ENCODE results near the gene TAF9B. TPM values are rescaled to one million over a fixed set of nuclear protein-coding genes. Genes with fewer than 3 reads are reported as not detected.

The TAF9B gene
- total RNA-seq, 1 donor from 2014 or later = 9.3 TPM

DNA sequence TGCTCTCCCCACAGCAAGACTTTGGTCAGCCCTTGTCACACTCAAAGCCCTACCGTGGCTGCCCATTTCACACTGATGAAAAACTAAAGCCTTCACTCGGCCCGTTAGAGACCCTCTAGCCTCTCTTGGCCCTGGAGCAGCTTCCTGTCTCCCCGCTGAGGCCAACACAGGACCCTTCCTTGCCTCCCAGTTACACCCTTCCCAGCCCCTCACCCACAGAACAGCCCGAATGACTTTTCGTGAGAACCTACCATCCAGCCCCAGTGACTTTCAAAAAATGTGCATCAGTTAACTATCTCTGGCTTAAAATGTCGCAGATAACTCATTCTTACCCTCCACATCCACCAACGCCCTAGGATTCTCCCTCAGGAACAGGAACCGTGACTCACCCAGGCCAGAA is 756 bp upstream of the TAF9B start:
- no peaks in the 10 kb centered on the region for H3K4me1 Mint-ChIP-seq (ENCODE audit: low read depth, unreplicated experiment)
- no peak overlapping the region for H2AFZ ChIP-seq (ENCODE audit: low read depth, low read length)
- H3K27me3 Mint-ChIP-seq (ENCODE audit: low read depth, unreplicated experiment) = no peaks in the 10 kb centered on the region
- H3K27ac Mint-ChIP-seq (ENCODE audit: unreplicated experiment) = peak overlapping the region; percentile 1
- no peaks in the 10 kb centered on the region for H3K27me3 ChIP-seq (ENCODE audit: insufficient read depth, low read length)
- peaks cover 2% of the 10 kb centered on the region for H3K79me2 ChIP-seq (ENCODE audit: insufficient read depth, low read length)
- peak overlapping the region; percentile 55 for H3K4me3 Mint-ChIP-seq (ENCODE audit: unreplicated experiment)
- H3K9me3 Mint-ChIP-seq (ENCODE audit: unreplicated experiment) = no peaks in the 10 kb centered on the region
- no peak overlapping the region for H3K4me3 ChIP-seq (ENCODE audit: insufficient read depth, low read depth, low read length)
- peaks cover 3% of the 10 kb centered on the region for H3K36me3 ChIP-seq (ENCODE audit: insufficient read depth, low read length)
- H3K9me3 ChIP-seq (ENCODE audit: insufficient read depth, low read depth, low read length) = no peaks in the 10 kb centered on the region
- peak overlapping the region; percentile 83 for H3K4me2 ChIP-seq (ENCODE audit: low read length)
- DNase-seq (ENCODE audit: low read depth) (no peak), FAIRE-seq (no peak)
- H3K36me3 Mint-ChIP-seq (ENCODE audit: low read depth, unreplicated experiment) = no peaks in the 10 kb centered on the region
- no peaks in the 10 kb centered on the region for H3K4me1 ChIP-seq (ENCODE audit: insufficient read depth, low read length)
- H4K20me1 ChIP-seq (ENCODE audit: insufficient read depth, low read length) = no peaks in the 10 kb centered on the region
- H3K27ac ChIP-seq (ENCODE audit: low read depth, low read length) = no peak overlapping the region
- H3K9ac ChIP-seq (ENCODE audit: low read length) = no peak overlapping the region
- TF ChIP-seq EZH2 (IDR thresholded peaks at IDR 0.05; ENCODE audit: insufficient read depth, low read length) = no peak
- TF ChIP-seq CTCF (IDR thresholded peaks at IDR 0.05; ENCODE audit: insufficient read depth, low read depth, low read length) = no peak

- H3K27ac Mint-ChIP-seq (ENCODE audit: unreplicated experiment) = no peak overlapping the region
Measured at GRCh38 chrX:78133238-78133960, 6.1 kb downstream of the TAF9B start.

More at GRCh38 chrX:78133238-78133960, 6.1 kb downstream of the TAF9B start:
- H4K20me1 ChIP-seq (ENCODE audit: insufficient read depth, low read length) = no peaks in the 10 kb centered on the region
- FAIRE-seq (no peak), DNase-seq (ENCODE audit: low read depth) (no peak)
- H3K4me2 ChIP-seq (ENCODE audit: low read length) = no peak overlapping the region
- Mint-ChIP-seq H3K4me1 (ENCODE audit: low read depth, unreplicated experiment) (no peaks in the 10 kb centered on the region), H3K9me3 (ENCODE audit: unreplicated experiment) (no peaks in the 10 kb centered on the region), H3K27me3 (ENCODE audit: low read depth, unreplicated experiment) (no peaks in the 10 kb centered on the region), H3K4me3 (ENCODE audit: unreplicated experiment) (no peak overlapping the region), H3K36me3 (ENCODE audit: low read depth, unreplicated experiment) (no peaks in the 10 kb centered on the region)
- H3K27ac ChIP-seq (ENCODE audit: low read depth, low read length) = no peak overlapping the region
- H2AFZ ChIP-seq (ENCODE audit: low read depth, low read length) = no peak overlapping the region
- no peaks in the 10 kb centered on the region for H3K79me2 ChIP-seq (ENCODE audit: insufficient read depth, low read length)
- no peaks in the 10 kb centered on the region for H3K27me3 ChIP-seq (ENCODE audit: insufficient read depth, low read length)
- H3K9ac ChIP-seq (ENCODE audit: low read length) = no peak overlapping the region
- peaks cover 23% of the 10 kb centered on the region for H3K36me3 ChIP-seq (ENCODE audit: insufficient read depth, low read length)
- H3K4me3 ChIP-seq (ENCODE audit: insufficient read depth, low read depth, low read length) = no peak overlapping the region
- H3K9me3 ChIP-seq (ENCODE audit: insufficient read depth, low read depth, low read length) = no peaks in the 10 kb centered on the region
- no peak for TF ChIP-seq EZH2 (IDR thresholded peaks at IDR 0.05; ENCODE audit: insufficient read depth, low read length)
- TF ChIP-seq CTCF (IDR thresholded peaks at IDR 0.05; ENCODE audit: insufficient read depth, low read depth, low read length) = no peak
- no peaks in the 10 kb centered on the region for H3K4me1 ChIP-seq (ENCODE audit: insufficient read depth, low read length)
